Measurements from ENCODE around the gene PCDH15. TPM values are rescaled to one million over a fixed set of nuclear protein-coding genes. Genes with fewer than 3 reads are reported as not detected.
A peak's percentile ranks its signal among the peaks of the same experiment; 100 is the strongest.
"Not testable (repeated sequence)": the region's sequence is repeated elsewhere in the genome, so short reads cannot be mapped to it uniquely, and the experiment has no call there.

The PCDH15 gene
- total and polyA plus RNA-seq, 4 donors, result 20.7 to 46.8 (median 39.1) TPM

DNA sequence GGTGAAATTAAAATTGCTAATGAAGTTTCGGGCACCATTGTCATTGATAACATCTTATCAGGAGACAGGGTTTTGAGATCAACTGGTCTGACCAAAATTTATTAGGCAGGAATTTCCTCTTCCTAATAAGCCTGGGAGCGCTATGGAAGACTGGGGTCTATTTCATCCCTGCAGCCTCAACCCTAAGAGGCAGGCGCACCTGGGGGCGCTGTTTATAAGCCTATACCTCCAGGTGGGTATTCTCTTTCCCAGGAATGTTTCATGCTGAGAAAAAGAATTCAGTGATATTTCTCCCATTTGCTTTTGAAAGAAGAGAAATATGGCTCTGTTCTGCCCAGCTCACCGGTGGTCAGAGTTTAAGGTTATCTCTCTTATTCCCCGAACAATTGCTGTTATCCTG, 406.4 kb downstream of the PCDH15 start:
- DNase-seq (ENCODE audit: low read depth in 4 of 6, low spot score in 6 of 6); H3K36me3 ChIP-seq (ENCODE audit: control insufficient read depth, insufficient read depth, low read length); H3K27me3 ChIP-seq (ENCODE audit: control insufficient read depth, insufficient read depth, low read length); H3K4me3 ChIP-seq (ENCODE audit: low read depth, low read length); H3K4me1 ChIP-seq (ENCODE audit: control insufficient read depth, insufficient read depth, low read length); H3K27ac ChIP-seq (ENCODE audit: low read depth, low read length); H3K9me3 ChIP-seq (ENCODE audit: control insufficient read depth, insufficient read depth, low read length): not testable (repeated sequence)
- WGBS (ENCODE audit: insufficient coverage), result no CpG with 5 or more reads among the region's 6 CpGs

DNA sequence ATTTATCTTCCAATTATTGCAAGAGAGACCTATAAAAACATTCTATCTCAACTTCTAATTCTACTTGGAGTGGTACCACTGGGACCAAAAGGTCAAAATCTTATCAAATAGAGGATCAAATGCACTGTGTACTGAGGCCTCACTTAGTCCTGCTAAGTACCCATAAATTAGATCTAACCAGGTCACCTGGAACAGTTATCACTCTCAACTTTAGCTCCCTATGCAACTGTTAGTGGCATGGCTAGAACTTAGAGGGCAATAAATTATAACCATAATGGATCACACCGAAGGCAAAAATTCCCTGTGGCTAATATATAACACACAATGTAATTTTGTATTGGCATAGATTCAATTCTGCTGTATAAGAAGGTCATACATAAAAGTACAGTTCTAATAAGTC, 428.9 kb downstream of the PCDH15 start:
- WGBS (ENCODE audit: insufficient coverage), result no CpG with 5 or more reads among the region's 1 CpG
- Histone ChIP-seq H3K9me3 (ENCODE audit: control insufficient read depth, insufficient read depth, low read length) (no peaks in the 10 kb centered on the region), H3K4me3 (ENCODE audit: low read depth, low read length) (no peak overlapping the region), H3K27me3 (ENCODE audit: control insufficient read depth, insufficient read depth, low read length) (no peaks in the 10 kb centered on the region), H3K36me3 (ENCODE audit: control insufficient read depth, insufficient read depth, low read length) (no peaks in the 10 kb centered on the region), H3K4me1 (ENCODE audit: control insufficient read depth, insufficient read depth, low read length) (no peaks in the 10 kb centered on the region), H3K27ac (ENCODE audit: low read depth, low read length) (no peak overlapping the region)
- DNase-seq (ENCODE audit: low read depth in 4 of 6, low spot score in 6 of 6), result peak in 1 of 6 donors; percentile 57

DNA sequence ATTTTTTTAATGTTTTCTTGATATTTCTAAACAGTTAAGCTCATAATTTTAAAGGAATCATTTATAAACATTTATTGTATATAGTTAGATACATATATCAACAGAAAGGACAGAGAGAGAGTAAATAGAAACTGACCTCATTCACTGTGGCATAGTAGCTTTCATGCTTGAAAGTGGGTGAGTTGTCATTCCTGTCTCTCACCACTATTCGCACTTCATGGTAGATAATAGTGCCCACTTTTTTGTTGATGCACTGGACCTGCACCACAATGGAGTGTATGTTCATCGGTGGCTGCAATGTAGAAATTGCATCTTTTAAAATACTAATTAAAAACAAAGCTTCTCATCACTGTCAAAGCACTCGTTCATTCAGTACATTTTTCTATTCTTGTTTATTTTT, 432.0 kb downstream of the PCDH15 start:
- no peaks in the 10 kb centered on the region for H3K36me3 ChIP-seq (ENCODE audit: control insufficient read depth, insufficient read depth, low read length)
- H3K4me3 ChIP-seq (ENCODE audit: low read depth, low read length), result no peak overlapping the region
- H3K27ac ChIP-seq (ENCODE audit: low read depth, low read length), result no peak overlapping the region
- no peaks in the 10 kb centered on the region for H3K4me1 ChIP-seq (ENCODE audit: control insufficient read depth, insufficient read depth, low read length)
- no CpG with 5 or more reads among the region's 3 CpGs for WGBS (ENCODE audit: insufficient coverage)
- no peak for DNase-seq (ENCODE audit: low read depth in 4 of 6, low spot score in 6 of 6)
- H3K9me3 ChIP-seq (ENCODE audit: control insufficient read depth, insufficient read depth, low read length), result no peaks in the 10 kb centered on the region
- no peaks in the 10 kb centered on the region for H3K27me3 ChIP-seq (ENCODE audit: control insufficient read depth, insufficient read depth, low read length)

DNA sequence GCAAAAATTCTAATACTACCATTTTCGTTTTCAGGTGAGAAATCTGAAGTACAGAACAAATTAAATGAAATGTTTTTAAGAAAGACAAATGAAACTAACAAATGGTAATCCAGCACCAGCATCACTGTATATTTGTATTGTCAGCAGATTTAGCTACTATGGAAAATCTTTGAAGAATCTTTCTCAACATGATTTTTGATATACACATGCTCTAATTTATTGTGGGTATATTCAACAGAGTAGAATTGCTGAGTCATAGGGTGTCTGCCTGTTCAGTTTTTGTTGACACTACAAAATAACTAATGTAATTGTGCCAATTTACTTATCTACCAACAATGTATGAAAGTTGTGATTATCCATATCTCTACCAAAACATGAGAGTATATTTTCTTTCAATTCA, 437.6 kb downstream of the PCDH15 start:
- no peaks in the 10 kb centered on the region for H3K36me3 ChIP-seq (ENCODE audit: control insufficient read depth, insufficient read depth, low read length)
- no peak overlapping the region for H3K27ac ChIP-seq (ENCODE audit: low read depth, low read length)
- no peaks in the 10 kb centered on the region for H3K27me3 ChIP-seq (ENCODE audit: control insufficient read depth, insufficient read depth, low read length)
- no peak overlapping the region for H3K4me3 ChIP-seq (ENCODE audit: low read depth, low read length)
- WGBS (ENCODE audit: insufficient coverage), result no CpG with 5 or more reads among the region's 1 CpG
- DNase-seq (ENCODE audit: low read depth in 4 of 6, low spot score in 6 of 6), result no peak
- no peaks in the 10 kb centered on the region for H3K4me1 ChIP-seq (ENCODE audit: control insufficient read depth, insufficient read depth, low read length)
- H3K9me3 ChIP-seq (ENCODE audit: control insufficient read depth, insufficient read depth, low read length), result no peaks in the 10 kb centered on the region

GRCh38 chr10:54342058-54342457, 459.0 kb downstream of the PCDH15 start:
- no peak for DNase-seq (ENCODE audit: low read depth in 4 of 6, low spot score in 6 of 6)
- Histone ChIP-seq H3K9me3 (ENCODE audit: control insufficient read depth, insufficient read depth, low read length) (peaks cover 12% of the 10 kb centered on the region), H3K4me3 (ENCODE audit: low read depth, low read length) (no peak overlapping the region), H3K27me3 (ENCODE audit: control insufficient read depth, insufficient read depth, low read length) (no peaks in the 10 kb centered on the region), H3K4me1 (ENCODE audit: control insufficient read depth, insufficient read depth, low read length) (no peaks in the 10 kb centered on the region), H3K27ac (ENCODE audit: low read depth, low read length) (no peak overlapping the region), H3K36me3 (ENCODE audit: control insufficient read depth, insufficient read depth, low read length) (no peaks in the 10 kb centered on the region)
- 100% methylated on average over 2 of the region's 2 CpGs for WGBS (ENCODE audit: insufficient coverage)

GRCh38 chr10:54335296-54335695, 465.7 kb downstream of the PCDH15 start:
- Histone ChIP-seq H3K27ac (ENCODE audit: low read depth, low read length) (no peak overlapping the region), H3K9me3 (ENCODE audit: control insufficient read depth, insufficient read depth, low read length) (no peaks in the 10 kb centered on the region), H3K4me1 (ENCODE audit: control insufficient read depth, insufficient read depth, low read length) (no peaks in the 10 kb centered on the region), H3K36me3 (ENCODE audit: control insufficient read depth, insufficient read depth, low read length) (no peaks in the 10 kb centered on the region), H3K27me3 (ENCODE audit: control insufficient read depth, insufficient read depth, low read length) (no peaks in the 10 kb centered on the region), H3K4me3 (ENCODE audit: low read depth, low read length) (no peak overlapping the region)
- WGBS (ENCODE audit: insufficient coverage), result 40% methylated on average over 1 of the region's 2 CpGs
- no peak for DNase-seq (ENCODE audit: low read depth in 4 of 6, low spot score in 6 of 6)

DNA sequence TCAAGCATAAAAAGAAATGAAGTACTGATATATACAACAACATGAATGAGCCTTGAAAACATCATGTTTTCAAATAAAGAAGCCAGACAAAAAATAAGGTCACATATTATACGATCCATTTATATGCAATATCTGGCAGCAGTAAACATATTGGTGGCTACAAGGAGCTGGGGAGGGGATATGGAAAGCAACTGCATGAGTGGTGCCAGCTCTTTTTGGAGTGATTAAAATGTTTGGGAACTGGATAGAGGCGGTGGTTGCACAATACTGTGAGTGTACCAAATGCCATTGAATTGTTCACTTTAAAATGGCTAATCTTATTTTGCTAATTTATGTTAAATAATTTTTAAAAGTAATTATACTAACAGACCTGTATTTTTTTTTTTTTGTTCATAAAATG, 481.7 kb downstream of the PCDH15 start:
- DNase-seq (ENCODE audit: low read depth in 4 of 6, low spot score in 6 of 6), result peak in 1 of 6 donors; percentile 1
- WGBS (ENCODE audit: insufficient coverage), result no CpG with 5 or more reads among the region's 2 CpGs
- Histone ChIP-seq H3K27ac (ENCODE audit: low read depth, low read length) (no peak overlapping the region), H3K4me1 (ENCODE audit: control insufficient read depth, insufficient read depth, low read length) (no peaks in the 10 kb centered on the region), H3K36me3 (ENCODE audit: control insufficient read depth, insufficient read depth, low read length) (no peaks in the 10 kb centered on the region), H3K9me3 (ENCODE audit: control insufficient read depth, insufficient read depth, low read length) (no peaks in the 10 kb centered on the region), H3K4me3 (ENCODE audit: low read depth, low read length) (no peak overlapping the region), H3K27me3 (ENCODE audit: control insufficient read depth, insufficient read depth, low read length) (no peaks in the 10 kb centered on the region)

GRCh38 chr10:54318470-54318869, 482.6 kb downstream of the PCDH15 start:
- Histone ChIP-seq H3K4me1 (ENCODE audit: control insufficient read depth, insufficient read depth, low read length) (no peaks in the 10 kb centered on the region), H3K36me3 (ENCODE audit: control insufficient read depth, insufficient read depth, low read length) (no peaks in the 10 kb centered on the region), H3K9me3 (ENCODE audit: control insufficient read depth, insufficient read depth, low read length) (no peaks in the 10 kb centered on the region), H3K4me3 (ENCODE audit: low read depth, low read length) (no peak overlapping the region), H3K27me3 (ENCODE audit: control insufficient read depth, insufficient read depth, low read length) (no peaks in the 10 kb centered on the region), H3K27ac (ENCODE audit: low read depth, low read length) (no peak overlapping the region)
- no CpG with 5 or more reads among the region's 1 CpG for WGBS (ENCODE audit: insufficient coverage)
- DNase-seq (ENCODE audit: low read depth in 4 of 6, low spot score in 6 of 6), result no peak

- Histone ChIP-seq H3K27me3 (ENCODE audit: control insufficient read depth, insufficient read depth, low read length) (no peaks in the 10 kb centered on the region), H3K4me1 (ENCODE audit: control insufficient read depth, insufficient read depth, low read length) (no peaks in the 10 kb centered on the region), H3K36me3 (ENCODE audit: control insufficient read depth, insufficient read depth, low read length) (no peaks in the 10 kb centered on the region), H3K4me3 (ENCODE audit: low read depth, low read length) (no peak overlapping the region), H3K27ac (ENCODE audit: low read depth, low read length) (no peak overlapping the region), H3K9me3 (ENCODE audit: control insufficient read depth, insufficient read depth, low read length) (no peaks in the 10 kb centered on the region)
- no CpG with 5 or more reads among the region's 3 CpGs for WGBS (ENCODE audit: insufficient coverage)
- DNase-seq (ENCODE audit: low read depth in 4 of 6, low spot score in 6 of 6), result no peak
Observed at GRCh38 chr10:54314430-54314829, 486.6 kb downstream of the PCDH15 start.

GRCh38 chr10:54284526-54285193, 516.4 kb downstream of the PCDH15 start:
- Histone ChIP-seq H3K27me3 (ENCODE audit: control insufficient read depth, insufficient read depth, low read length) (no peaks in the 10 kb centered on the region), H3K4me3 (ENCODE audit: low read depth, low read length) (no peak overlapping the region), H3K36me3 (ENCODE audit: control insufficient read depth, insufficient read depth, low read length) (no peaks in the 10 kb centered on the region), H3K4me1 (ENCODE audit: control insufficient read depth, insufficient read depth, low read length) (no peaks in the 10 kb centered on the region), H3K9me3 (ENCODE audit: control insufficient read depth, insufficient read depth, low read length) (no peaks in the 10 kb centered on the region), H3K27ac (ENCODE audit: low read depth, low read length) (no peak overlapping the region)
- DNase-seq (ENCODE audit: low read depth in 4 of 6, low spot score in 6 of 6), result no peak
- WGBS (ENCODE audit: insufficient coverage), result no CpG with 5 or more reads among the region's 2 CpGs

Data from spinal cord (tissue), 10 donors.